Hematopoietic multipotent progenitor cell (in vitro differentiated cells): ENCODE data around the gene TRIM28. TPM values are rescaled to one million over a fixed set of nuclear protein-coding genes. Genes with fewer than 3 reads are reported as not detected.
A peak's percentile ranks its signal among the peaks of the same experiment; 100 is the strongest.

Experiments
- DNase-seq, 3 donors: peaks; one replicate each; pipeline ENCODE4 v3.0.0-alpha.2; 2011 to 2015; ENCODE audit warnings: low read depth in 2 of 3, low spot score in 2 of 3
- total RNA-seq: library from RNA; depleted of rRNA; stranded (reverse); fragments of >200 nt; gene quantifications from one replicate; pipeline ENCODE4 v1.2.3, GENCODE V29; 2012

TRIM28 gene
- total RNA-seq, 1 donor = 972 TPM

- DNase-seq = peak; percentile 97 to 99 (median 98)
Observed at GRCh38 chr19:58558623-58559274, 14.9 kb downstream of the TRIM28 start.

GRCh38 chr19:58559275-58560006 lies 15.6 kb downstream of the TRIM28 start:
- DNase-seq = peak in 2 of 3 donors; percentile 63 to 80

- DNase-seq = no peak
Observed at GRCh38 chr19:58560007-58560887, 16.4 kb downstream of the TRIM28 start.

GRCh38 chr19:58560921-58561320 lies 17.1 kb downstream of the TRIM28 start:
- no peak for DNase-seq

- DNase-seq = no peak
Observed at GRCh38 chr19:58561373-58562121, 17.7 kb downstream of the TRIM28 start.

GRCh38 chr19:58562122-58563033 lies 18.5 kb downstream of the TRIM28 start:
- DNase-seq = peak; percentile 30 to 52 (median 33)

- peak in 1 of 3 donors; percentile 29 for DNase-seq
Observed at GRCh38 chr19:58563034-58563573, 19.2 kb downstream of the TRIM28 start.

GRCh38 chr19:58563823-58564222 lies 20.0 kb downstream of the TRIM28 start:
- DNase-seq = no peak

GRCh38 chr19:58566989-58567388 lies 23.1 kb downstream of the TRIM28 start:
- no peak for DNase-seq

GRCh38 chr19:58568453-58569130 lies 24.7 kb downstream of the TRIM28 start:
- DNase-seq = no peak

- no peak for DNase-seq
Observed at GRCh38 chr19:58569191-58569942, 25.5 kb downstream of the TRIM28 start.

GRCh38 chr19:58569943-58570670 lies 26.2 kb downstream of the TRIM28 start:
- DNase-seq = no peak

GRCh38 chr19:58570770-58571574 lies 27.1 kb downstream of the TRIM28 start:
- no peak for DNase-seq

GRCh38 chr19:58571575-58571947 lies 27.7 kb downstream of the TRIM28 start:
- DNase-seq = no peak

- DNase-seq = no peak
Observed at GRCh38 chr19:58572026-58572817, 28.4 kb downstream of the TRIM28 start.
